Glomerular endothelial cell (primary cell): ENCODE data around the gene SERPINE1. TPM values are rescaled to one million over a fixed set of nuclear protein-coding genes. Genes with fewer than 3 reads are reported as not detected.

Experiments
- DNase-seq: peaks from one replicate; pipeline ENCODE4 v3.0.0-alpha.2; 2011; ENCODE audit warnings: low read depth, low spot score; ENCODE audit errors: extremely low read depth
- total RNA-seq: library from RNA; depleted of rRNA; stranded (reverse); fragments of >200 nt; gene quantifications from 2 replicates; pipeline ENCODE4 v1.2.3, GENCODE V29; 2015

Gene SERPINE1
- total RNA-seq, 1 donor from 2014 or later = 5,219 TPM

GRCh38 chr7:101185258-101185839 is 58.4 kb downstream of the SERPINE1 start:
- no peak for DNase-seq

GRCh38 chr7:101186194-101186593 is 59.3 kb downstream of the SERPINE1 start:
- no peak for DNase-seq

- DNase-seq = no peak
These were observed 60.0 kb downstream of the SERPINE1 start for GRCh38 chr7:101186844-101187428.

Other genes starting within 250 kb of the SERPINE1 start
- 0.34 and 1.6 TPM in 2 replicates for gene UFSP1, start 237.4 kb upstream of the SERPINE1 start, total RNA-seq
- 0.97 and 2.0 TPM in 2 replicates for gene ACHE, start 231.2 kb upstream of the SERPINE1 start, total RNA-seq
- not detected in 2 replicates for gene MUC3A, start 177.6 kb upstream of the SERPINE1 start, total RNA-seq
- not detected in 2 replicates for gene MUC12, start 157.5 kb upstream of the SERPINE1 start, total RNA-seq
- gene MUC17, start 107.0 kb upstream of the SERPINE1 start, total RNA-seq = not detected in 2 replicates
- 13.0 and 23.5 TPM in 2 replicates for gene TRIM56, start 41.6 kb upstream of the SERPINE1 start, total RNA-seq
- 143 and 246 TPM in 2 replicates for gene AP1S1, start 27.4 kb downstream of the SERPINE1 start, total RNA-seq
- gene VGF, start 38.5 kb downstream of the SERPINE1 start, total RNA-seq = 0.92 TPM in 1 of 2 replicates, not detected in the other
- gene NAT16, start 53.2 kb downstream of the SERPINE1 start, total RNA-seq = not detected in 2 replicates
- gene MOGAT3, start 73.9 kb downstream of the SERPINE1 start, total RNA-seq = not detected in 2 replicates
- 130 and 160 TPM in 2 replicates for gene PLOD3, start 90.5 kb downstream of the SERPINE1 start, total RNA-seq
- 148 and 172 TPM in 2 replicates for gene ZNHIT1, start 91.1 kb downstream of the SERPINE1 start, total RNA-seq
- gene CLDN15, start 110.7 kb downstream of the SERPINE1 start, total RNA-seq = 1.9 and 6.0 TPM in 2 replicates
- gene FIS1, start 118.0 kb downstream of the SERPINE1 start, total RNA-seq = 214 and 276 TPM in 2 replicates
- 24.0 and 27.5 TPM in 2 replicates for gene IFT22, start 194.7 kb downstream of the SERPINE1 start, total RNA-seq
- gene COL26A1, start 235.8 kb downstream of the SERPINE1 start, total RNA-seq = not detected in 2 replicates